HepG2 (cell line): ENCODE measurements around the gene ABCC3. TPM values are rescaled to one million over a fixed set of nuclear protein-coding genes. Genes with fewer than 3 reads are reported as not detected.

Experiments used
- ATF2 ChIP-seq: sonication (generic); formaldehyde crosslinking; IDR thresholded peaks from 2 replicates; pipeline ENCODE4 v1.4.0; 2020; ENCODE audit warnings: missing genetic modification reagents
- CREB1 ChIP-seq, 2 experiments: fragments of 450-650 bp in 1 of 2; IDR thresholded peaks; 2 replicates each; pipeline ENCODE4 v1.6.1; 2016 to 2017; ENCODE audit warnings: control low read depth in 1 of 2, mild to moderate bottlenecking in 1 of 2, missing compliant biosample characterization in 1 of 2, missing genetic modification characterization in 1 of 2
- ELK4 ChIP-seq: sonication (generic); formaldehyde crosslinking; IDR thresholded peaks from 2 replicates; pipeline ENCODE4 v1.9.0; 2021; ENCODE audit warnings: missing genetic modification reagents, borderline replicate concordance
- GZF1 ChIP-seq: sonication (generic); formaldehyde crosslinking; IDR thresholded peaks from 2 replicates; pipeline ENCODE4 v1.5.1; 2020; ENCODE audit warnings: mild to moderate bottlenecking, missing genetic modification reagents
- KDM5B ChIP-seq: sonication (generic); formaldehyde crosslinking; IDR thresholded peaks from 2 replicates; pipeline ENCODE4 v1.4.0; 2020; ENCODE audit warnings: missing genetic modification reagents, mild to moderate bottlenecking, borderline replicate concordance
- ZSCAN31 ChIP-seq: sonication (generic); formaldehyde crosslinking; IDR thresholded peaks from 2 replicates; pipeline ENCODE4 v1.5.0; 2020; ENCODE audit warnings: low read depth, mild to moderate bottlenecking, missing genetic modification reagents
- polyA plus RNA-seq, 8 experiments: library from polyadenylated mRNA; depleted of rRNA in 3 of 8; stranded (reverse) in 7 of 8; unstranded in 1 of 8; fragments of >200 nt; fragmentation: Illumina TruSeq in 4 of 8; extraction: Trizol in 4 of 8; gene quantifications; 2 replicates each; pipeline versions ENCODE4 v1.2.1 to v1.2.3, GENCODE V29; 2011 to 2016; ENCODE audit warnings: low read depth in 4 of 8, missing spikeins in 1 of 8, mixed read lengths in 1 of 8; ENCODE audit not compliant: insufficient read depth in 1 of 8
- total RNA-seq, 5 experiments: library from RNA; depleted of rRNA; stranded (reverse); fragments of >200 nt; fragmentation: Illumina TruSeq; extraction: Trizol; gene quantifications; 2 replicates each; pipeline ENCODE4 v1.2.3, GENCODE V29; 2016; ENCODE audit warnings: low read depth in 1 of 5

Gene ABCC3
- total and polyA plus RNA-seq, 2 of the 13 experiments (the other 11 are each of a cell fraction or from before 2014, with no cell fraction given), result 25.2 to 50.7 TPM

GRCh38 chr17:50707289-50708049, 72.8 kb downstream of the ABCC3 start, which contains the start of gene ANKRD40 (continued):
- TF ChIP-seq ELK4 (CRISPR knock-in tag) (0 out of 2 replicates have a peak, but pooled peaks have one; percentile 87), ATF2 (peak; percentile 89; the same call in 1 of the 2 replicates), KDM5B (CRISPR knock-in tag) (peak; percentile 91; the same call in 1 of the 2 replicates), CREB1 (IDR thresholded peaks at IDR 0.05) (no peak), CREB1 (CRISPR knock-in tag; IDR thresholded peaks at IDR 0.05) (0 out of 2 replicates have a peak, but pooled peaks have one; percentile 44), ZSCAN31 (CRISPR knock-in tag) (peak; percentile 79), GZF1 (peak; percentile 88)
- TF ChIP-seq, all 625 proteins: peak for 387
